Chondrocyte (in vitro differentiated cells): ENCODE results near the gene RPS10. TPM values are rescaled to one million over a fixed set of nuclear protein-coding genes. Genes with fewer than 3 reads are reported as not detected.

Experiments used
- DNase-seq: peaks from one replicate; pipeline ENCODE4 v3.0.0; 2021; ENCODE audit warnings: mixed read lengths, low spot score
- H3K27ac Mint-ChIP-seq: one replicate; pipeline ENCODE4 v1.8.0; 2021; ENCODE audit warnings: mild to moderate bottlenecking, moderate library complexity, mixed read lengths; ENCODE audit not compliant: unreplicated experiment
- H3K27me3 Mint-ChIP-seq: 2 replicates; pipeline ENCODE4 v1.8.0; 2021; ENCODE audit warnings: low read depth, mixed read lengths
- H3K36me3 Mint-ChIP-seq: 2 replicates; pipeline ENCODE4 v1.8.0; 2021; ENCODE audit warnings: low read depth, mixed read lengths
- H3K4me1 Mint-ChIP-seq: 2 replicates; pipeline ENCODE4 v1.8.0; 2021; ENCODE audit warnings: low read depth, mild to moderate bottlenecking, mixed read lengths
- H3K4me3 Mint-ChIP-seq: one replicate; pipeline ENCODE4 v1.8.0; 2021; ENCODE audit warnings: mild to moderate bottlenecking, moderate library complexity, mixed read lengths; ENCODE audit not compliant: unreplicated experiment
- H3K9me3 Mint-ChIP-seq: 2 replicates; pipeline ENCODE4 v1.8.0; 2021; ENCODE audit warnings: low read depth, mixed read lengths
- CTCF ChIP-seq: fragments of 200-600 bp; sonication (generic); IDR thresholded peaks from 2 replicates; pipeline ENCODE4 v1.5.0; 2021; ENCODE audit warnings: antibody characterized with exemption, mild to moderate bottlenecking, moderate library complexity
- long read RNA-seq: library from polyadenylated mRNA; stranded (forward); transcript quantifications from one replicate; pipeline ENCODE4 v2.0.0, GENCODE V29; 2021
- total RNA-seq: library from RNA; stranded (reverse); gene quantifications from 3 replicates; pipeline ENCODE4 v1.2.1, GENCODE V29; 2021

RPS10 gene
- 751 to 941 TPM (median 771 TPM) in 3 replicates for total RNA-seq
- long read RNA-seq, transcript RPS10-206 (6 exons, 781 nt) = minor isoform, 12 of 196 reads
- long read RNA-seq, transcript RPS10-209 (6 exons, 588 nt) = major isoform, 163 of 196 reads
- long read RNA-seq, partial matches to known transcripts = 21 of 196 reads
- long read RNA-seq, other reads (novel, unspliced or antisense) = 0 of 196 reads

- TF ChIP-seq CTCF = peak; percentile 14
- Mint-ChIP-seq H3K4me1 (peaks cover 22% of the 10 kb centered on the region), H3K27ac (peak within 1 kb of the TSS; percentile 97), H3K4me3 (peak within 1 kb of the TSS; percentile 99), H3K36me3 (peaks cover 18% of the 10 kb centered on the region), H3K9me3 (peaks cover 4% of the 10 kb centered on the region), H3K27me3 (no peaks in the 10 kb centered on the region)
- peak; percentile 96 for DNase-seq
These were observed at the start of gene RPS10 for GRCh38 chr6:34425498-34426410. TSS of gene RPS10 (minus strand) at chr6:34426069. CDS start at chr6:34425221, 848 bp downstream.

- H3K27me3 Mint-ChIP-seq = peaks cover 5% of the 10 kb centered on the region
- H3K36me3 Mint-ChIP-seq = peaks cover 3% of the 10 kb centered on the region
- peaks cover 9% of the 10 kb centered on the region for H3K9me3 Mint-ChIP-seq
- H3K4me3 Mint-ChIP-seq = no peak overlapping the region
- no peak overlapping the region for H3K27ac Mint-ChIP-seq
- no peak for TF ChIP-seq CTCF
- DNase-seq = no peak
- H3K4me1 Mint-ChIP-seq = no peaks in the 10 kb centered on the region
These were observed 49.4 kb upstream of the RPS10 start for GRCh38 chr6:34475238-34475682.

GRCh38 chr6:34474754-34475153 lies 48.9 kb upstream of the RPS10 start:
- peaks cover 5% of the 10 kb centered on the region for H3K27me3 Mint-ChIP-seq
- H3K9me3 Mint-ChIP-seq = peaks cover 9% of the 10 kb centered on the region
- no peaks in the 10 kb centered on the region for H3K4me1 Mint-ChIP-seq
- no peak overlapping the region for H3K4me3 Mint-ChIP-seq
- peaks cover 3% of the 10 kb centered on the region for H3K36me3 Mint-ChIP-seq
- no peak for TF ChIP-seq CTCF
- H3K27ac Mint-ChIP-seq = no peak overlapping the region
- no peak for DNase-seq

- no peak overlapping the region for H3K4me3 Mint-ChIP-seq
- no peak for DNase-seq
- no peaks in the 10 kb centered on the region for H3K4me1 Mint-ChIP-seq
- no peak overlapping the region for H3K27ac Mint-ChIP-seq
- TF ChIP-seq CTCF = no peak
- peaks cover 3% of the 10 kb centered on the region for H3K36me3 Mint-ChIP-seq
- H3K27me3 Mint-ChIP-seq = peaks cover 5% of the 10 kb centered on the region
- peaks cover 9% of the 10 kb centered on the region for H3K9me3 Mint-ChIP-seq
These were observed 48.1 kb upstream of the RPS10 start for GRCh38 chr6:34473967-34474366.

- H3K36me3 Mint-ChIP-seq = peaks cover 3% of the 10 kb centered on the region
- peaks cover 5% of the 10 kb centered on the region for H3K27me3 Mint-ChIP-seq
- peaks cover 9% of the 10 kb centered on the region for H3K9me3 Mint-ChIP-seq
- no peak for DNase-seq
- no peak overlapping the region for H3K4me3 Mint-ChIP-seq
- no peaks in the 10 kb centered on the region for H3K4me1 Mint-ChIP-seq
- TF ChIP-seq CTCF = no peak
- H3K27ac Mint-ChIP-seq = no peak overlapping the region
These were observed 46.6 kb upstream of the RPS10 start for GRCh38 chr6:34472425-34472824.
